ENCODE data around the gene ZNF331. TPM values are rescaled to one million over a fixed set of nuclear protein-coding genes. Genes with fewer than 3 reads are reported as not detected.

ZNF331 gene
- total RNA-seq, 1 experiment from 2014 or later, result 29.8 TPM

GRCh38 chr19:53549340-53549739 lies 11.4 kb downstream of the ZNF331 start:
- Histone ChIP-seq H3K4me1 (ENCODE audit: insufficient read depth, low read length, poor library complexity, severe bottlenecking) (no peaks in the 10 kb centered on the region), H3K27ac (ENCODE audit: low read depth, low read length, poor library complexity, severe bottlenecking) (no peak overlapping the region), H3K4me3 (ENCODE audit: low read depth, low read length, poor library complexity, severe bottlenecking) (no peak overlapping the region), H3K9me3 (ENCODE audit: low read depth, low read length, poor library complexity, severe bottlenecking) (no peaks in the 10 kb centered on the region), H3K36me3 (ENCODE audit: insufficient read depth, low read length, poor library complexity, severe bottlenecking) (no peaks in the 10 kb centered on the region), H3K27me3 (replicated peaks; ENCODE audit: insufficient read depth, low read depth, low read length, poor library complexity) (no peaks in the 10 kb centered on the region)
- ChIA-PET CTCF (no interaction called here), POLR2A (ENCODE audit: low non-redundant PET) (no interaction called here)
- intact Hi-C loops (cut with micrococcal nuclease; ENCODE audit: unreplicated experiment), result no loop called here
- no peak for DNase-seq (ENCODE audit: low spot score)
- TF ChIP-seq CTCF (conservative IDR thresholded peaks at IDR 0.05; ENCODE audit: low read depth, low read length), result no peak
- TF ChIP-seq EZH2 (IDR thresholded peaks at IDR 0.05; ENCODE audit: borderline replicate concordance, low read depth, low read length, poor library complexity, severe bottlenecking), result no peak
- BruUV-seq (replicated peaks), result no TSS peak

GRCh38 chr19:53552001-53552721 lies 14.2 kb downstream of the ZNF331 start:
- intact Hi-C loops (cut with micrococcal nuclease; ENCODE audit: unreplicated experiment), result no loop called here
- DNase-seq (ENCODE audit: low spot score), result no peak
- POLR2A ChIA-PET (ENCODE audit: low non-redundant PET), result no interaction called here
- no TSS peak for BruUV-seq (replicated peaks)
- TF ChIP-seq CTCF (conservative IDR thresholded peaks at IDR 0.05; ENCODE audit: low read depth, low read length) (no peak), EZH2 (IDR thresholded peaks at IDR 0.05; ENCODE audit: borderline replicate concordance, low read depth, low read length, poor library complexity, severe bottlenecking) (no peak)
- H3K27me3 ChIP-seq (replicated peaks; ENCODE audit: insufficient read depth, low read depth, low read length, poor library complexity), result no peaks in the 10 kb centered on the region
- CTCF ChIA-PET, result no interaction called here
- H3K9me3 ChIP-seq (ENCODE audit: low read depth, low read length, poor library complexity, severe bottlenecking), result no peaks in the 10 kb centered on the region
- no peak overlapping the region for H3K4me3 ChIP-seq (ENCODE audit: low read depth, low read length, poor library complexity, severe bottlenecking)
- H3K27ac ChIP-seq (ENCODE audit: low read depth, low read length, poor library complexity, severe bottlenecking), result no peak overlapping the region
- no peaks in the 10 kb centered on the region for H3K4me1 ChIP-seq (ENCODE audit: insufficient read depth, low read length, poor library complexity, severe bottlenecking)
- no peaks in the 10 kb centered on the region for H3K36me3 ChIP-seq (ENCODE audit: insufficient read depth, low read length, poor library complexity, severe bottlenecking)

GRCh38 chr19:53553156-53553555 lies 15.2 kb downstream of the ZNF331 start:
- no TSS peak for BruUV-seq (replicated peaks)
- Histone ChIP-seq H3K36me3 (ENCODE audit: insufficient read depth, low read length, poor library complexity, severe bottlenecking) (no peaks in the 10 kb centered on the region), H3K27me3 (replicated peaks; ENCODE audit: insufficient read depth, low read depth, low read length, poor library complexity) (no peaks in the 10 kb centered on the region), H3K27ac (ENCODE audit: low read depth, low read length, poor library complexity, severe bottlenecking) (no peak overlapping the region), H3K4me3 (ENCODE audit: low read depth, low read length, poor library complexity, severe bottlenecking) (no peak overlapping the region), H3K4me1 (ENCODE audit: insufficient read depth, low read length, poor library complexity, severe bottlenecking) (no peaks in the 10 kb centered on the region), H3K9me3 (ENCODE audit: low read depth, low read length, poor library complexity, severe bottlenecking) (no peaks in the 10 kb centered on the region)
- CTCF ChIA-PET, result no interaction called here
- TF ChIP-seq CTCF (conservative IDR thresholded peaks at IDR 0.05; ENCODE audit: low read depth, low read length) (no peak), EZH2 (IDR thresholded peaks at IDR 0.05; ENCODE audit: borderline replicate concordance, low read depth, low read length, poor library complexity, severe bottlenecking) (no peak)
- intact Hi-C loops (cut with micrococcal nuclease; ENCODE audit: unreplicated experiment), result no loop called here
- no peak for DNase-seq (ENCODE audit: low spot score)
- POLR2A ChIA-PET (ENCODE audit: low non-redundant PET), result no interaction called here
